ENCODE data around the gene FBRSL1.
"Not testable (repeated sequence)": the region's sequence is repeated elsewhere in the genome, so short reads cannot be mapped to it uniquely, and the experiment has no call there.

Gene FBRSL1

DNA sequence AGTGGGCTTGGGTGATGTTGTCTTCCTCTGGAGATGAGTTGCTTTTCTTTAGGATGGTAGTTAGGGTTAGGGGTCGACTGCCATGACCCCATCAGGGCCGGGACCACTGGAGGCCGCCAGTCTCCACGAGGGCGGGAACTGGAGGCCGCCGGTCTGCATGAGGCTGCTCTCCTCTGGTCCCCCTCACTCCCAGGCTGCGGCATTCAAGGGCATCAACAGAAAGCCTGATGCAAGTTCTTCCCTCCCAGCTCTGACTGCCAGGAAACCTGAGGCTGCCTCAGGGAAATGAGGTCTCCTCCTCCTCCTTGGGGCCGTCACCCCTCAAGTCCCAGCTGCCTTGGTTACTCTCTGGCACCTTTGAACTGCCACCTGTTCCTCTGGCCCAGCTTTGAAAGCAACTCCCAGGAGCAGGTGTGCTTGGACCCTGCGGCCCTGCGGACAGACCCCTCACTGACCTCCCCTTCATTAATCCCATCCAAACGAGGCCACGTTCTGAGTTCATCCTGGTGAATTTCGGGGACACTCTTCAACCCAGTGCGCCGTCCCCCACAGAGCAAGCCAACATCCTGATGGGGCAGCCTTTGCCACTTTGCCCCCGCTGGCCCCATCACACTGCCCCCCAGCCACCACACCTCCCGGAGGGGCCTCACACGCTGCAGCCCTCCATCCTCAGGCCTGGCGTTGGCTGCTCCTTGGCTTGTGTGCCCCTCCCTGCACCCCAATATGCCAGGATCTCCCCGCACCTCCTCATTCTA, 37.2 kb upstream of the FBRSL1 start:
- DNase-seq (ENCODE audit: low read depth) = no peak
- no peak overlapping the region for H3K4me3 ChIP-seq (ENCODE audit: low read depth, low read length)

DNA sequence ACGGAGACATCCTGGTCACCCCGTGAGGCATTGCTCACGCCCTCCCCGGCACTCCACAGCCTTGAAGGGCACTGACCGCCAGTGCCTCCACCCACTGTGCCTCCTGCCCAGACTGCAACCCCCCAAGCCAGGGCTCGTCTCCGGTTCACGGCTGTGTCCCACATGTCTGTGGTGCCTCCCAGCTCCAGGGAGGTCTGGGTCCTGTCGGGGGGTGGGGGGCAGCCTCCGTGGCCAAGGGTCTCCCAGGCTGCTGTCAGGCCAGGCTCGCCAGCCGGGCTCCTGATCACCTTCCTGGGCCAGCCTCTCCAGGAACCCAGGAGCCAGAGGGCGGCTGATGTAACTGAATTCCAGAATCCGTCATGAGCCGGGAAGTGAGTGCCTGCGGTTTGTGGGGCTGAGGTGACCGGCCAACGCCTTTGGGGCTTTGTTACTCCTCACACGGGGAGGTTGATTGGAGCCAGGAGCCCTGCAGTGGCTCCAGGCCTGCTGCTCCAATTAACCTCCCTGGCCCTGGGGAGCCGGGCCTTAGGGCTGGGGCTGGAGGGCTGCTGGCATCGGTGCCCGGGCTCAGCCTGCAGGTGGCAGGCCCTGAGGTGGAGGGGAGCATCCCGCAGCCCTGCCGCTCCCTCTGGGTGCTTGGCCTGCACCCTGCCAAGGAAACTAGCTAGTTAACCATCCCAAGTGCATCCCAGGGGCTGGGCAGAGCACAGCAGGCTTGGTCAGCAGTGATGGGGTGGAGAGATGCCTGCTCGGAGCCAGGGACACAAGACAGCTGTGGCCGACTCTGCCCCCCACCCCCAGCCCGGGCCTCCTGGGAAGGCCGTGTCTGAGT, 36.4 kb upstream of the FBRSL1 start:
- no peak for DNase-seq (ENCODE audit: low read depth)
- H3K4me3 ChIP-seq (ENCODE audit: low read depth, low read length) = no peak overlapping the region

- no peak overlapping the region for H3K4me3 ChIP-seq (ENCODE audit: low read depth, low read length)
Observed at GRCh38 chr12:132454193-132454932, 35.6 kb upstream of the FBRSL1 start.

GRCh38 chr12:132454933-132455418, 35.0 kb upstream of the FBRSL1 start:
- H3K4me3 ChIP-seq (ENCODE audit: low read depth, low read length) = no peak overlapping the region
- no peak for DNase-seq (ENCODE audit: low read depth)

More at GRCh38 chr12:132454193-132454932, 35.6 kb upstream of the FBRSL1 start:
- DNase-seq (ENCODE audit: low read depth) = no peak

DNA sequence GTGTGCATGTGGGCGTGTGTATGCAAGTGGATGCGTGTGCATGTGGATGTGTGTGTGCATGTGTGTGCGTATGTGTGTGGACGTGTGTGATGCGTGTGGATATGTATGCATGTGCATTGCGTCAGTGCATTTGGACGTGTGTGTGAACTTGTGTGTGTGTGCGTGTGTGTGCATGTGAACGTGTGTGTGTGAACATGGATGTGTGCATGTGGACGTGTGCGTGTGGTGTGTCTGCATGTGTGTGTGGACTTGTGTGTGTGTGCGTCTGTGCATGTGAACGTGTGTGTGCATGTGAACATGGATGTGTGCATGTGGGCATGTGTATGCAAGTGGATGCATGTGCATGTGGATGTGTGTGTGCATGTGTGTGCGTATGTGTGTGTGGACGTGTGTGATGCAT, 34.4 kb upstream of the FBRSL1 start:
- DNase-seq (ENCODE audit: low read depth) = no peak
- no peak overlapping the region for H3K4me3 ChIP-seq (ENCODE audit: low read depth, low read length)

GRCh38 chr12:132456186-132456943, 33.6 kb upstream of the FBRSL1 start:
- no peak for DNase-seq (ENCODE audit: low read depth)
- no peak overlapping the region for H3K4me3 ChIP-seq (ENCODE audit: low read depth, low read length)

- no peak overlapping the region for H3K4me3 ChIP-seq (ENCODE audit: low read depth, low read length)
- no peak for DNase-seq (ENCODE audit: low read depth)
Observed at GRCh38 chr12:132456944-132457495, 32.9 kb upstream of the FBRSL1 start.

- no peak for DNase-seq (ENCODE audit: low read depth)
Observed at GRCh38 chr12:132458441-132458840, 31.5 kb upstream of the FBRSL1 start.

GRCh38 chr12:132458846-132459641, 30.9 kb upstream of the FBRSL1 start:
- DNase-seq (ENCODE audit: low read depth) = no peak
- H3K4me3 ChIP-seq (ENCODE audit: low read depth, low read length) = no peak overlapping the region

More at GRCh38 chr12:132458441-132458840, 31.5 kb upstream of the FBRSL1 start:
- no peak overlapping the region for H3K4me3 ChIP-seq (ENCODE audit: low read depth, low read length)

GRCh38 chr12:132460571-132460970, 29.4 kb upstream of the FBRSL1 start:
- no peak for DNase-seq (ENCODE audit: low read depth)
- H3K4me3 ChIP-seq (ENCODE audit: low read depth, low read length) = no peak overlapping the region

DNA sequence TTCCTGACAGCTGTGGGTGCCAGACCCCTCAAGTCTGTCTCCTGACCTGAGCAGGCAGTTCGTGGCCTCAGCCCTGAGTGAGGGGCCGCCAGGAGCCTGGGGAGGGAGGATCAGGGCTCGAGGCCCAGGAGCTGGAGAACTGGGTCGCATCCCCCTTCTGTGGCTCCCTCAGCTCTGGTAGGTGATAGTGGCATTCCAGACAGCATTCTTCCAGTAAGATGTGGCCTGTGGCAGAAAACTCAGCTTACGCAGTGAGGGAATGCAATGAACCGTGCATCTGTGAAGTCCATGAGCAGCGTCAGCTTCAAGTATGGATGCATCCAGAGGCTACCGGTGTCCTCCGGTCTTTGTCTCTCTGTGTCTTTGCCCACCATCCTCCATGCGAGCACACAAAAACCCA, 28.4 kb upstream of the FBRSL1 start:
- no peak for DNase-seq (ENCODE audit: low read depth)

DNA sequence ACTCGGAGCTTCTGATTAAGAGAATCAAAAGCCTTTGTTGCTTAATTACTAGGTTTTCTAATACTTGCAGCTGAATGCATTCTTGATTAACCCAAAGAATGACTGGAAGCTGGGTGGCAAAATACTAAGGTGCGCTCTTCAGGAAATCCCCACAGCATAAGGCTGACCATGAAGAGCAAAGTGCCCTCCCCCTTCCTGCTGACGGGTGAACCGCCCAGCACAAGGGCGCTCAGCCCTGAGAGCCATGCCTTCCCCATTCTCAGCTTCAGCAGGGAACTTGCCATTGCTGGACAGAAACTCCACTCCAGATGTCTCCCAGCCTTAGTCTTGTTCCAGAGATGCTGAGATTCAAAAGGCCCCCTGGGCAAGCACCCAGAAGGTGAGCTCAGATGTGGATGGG, 27.2 kb upstream of the FBRSL1 start:
- no peak for DNase-seq (ENCODE audit: low read depth)
- H3K4me3 ChIP-seq (ENCODE audit: low read depth, low read length) = no peak overlapping the region

More for the DNA sequence above, 28.4 kb upstream of the FBRSL1 start:
- no peak overlapping the region for H3K4me3 ChIP-seq (ENCODE audit: low read depth, low read length)

DNA sequence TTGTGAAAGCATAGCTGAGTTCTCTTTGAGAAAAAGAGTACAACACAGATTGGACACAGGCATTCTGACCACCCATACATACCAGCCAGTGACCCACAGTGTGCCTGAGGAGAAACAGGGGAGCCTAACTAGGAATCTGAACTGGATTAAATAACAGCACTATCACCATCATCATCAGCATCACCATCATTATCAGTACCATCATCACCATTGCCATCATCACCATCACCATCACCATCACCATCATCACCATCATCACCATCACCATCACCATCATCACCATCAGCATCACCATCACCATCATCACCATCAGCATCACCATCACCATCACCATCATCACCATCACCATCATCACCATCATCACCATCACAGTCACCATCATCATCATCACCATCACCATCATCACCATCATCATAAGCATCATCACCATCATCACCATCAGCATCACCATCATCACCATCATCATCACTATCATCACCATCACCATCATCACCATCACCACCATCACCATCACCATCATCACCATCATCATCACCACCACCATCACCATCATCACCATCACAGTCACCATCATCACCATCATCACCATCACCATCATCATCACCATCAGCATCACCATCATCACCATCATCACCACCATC, 26.5 kb upstream of the FBRSL1 start:
- not testable (repeated sequence) for H3K4me3 ChIP-seq (ENCODE audit: low read depth, low read length); DNase-seq (ENCODE audit: low read depth)

GRCh38 chr12:132464304-132464703, 25.6 kb upstream of the FBRSL1 start:
- not testable (repeated sequence) for H3K4me3 ChIP-seq (ENCODE audit: low read depth, low read length); DNase-seq (ENCODE audit: low read depth)

GRCh38 chr12:132464820-132465219, 25.1 kb upstream of the FBRSL1 start:
- H3K4me3 ChIP-seq (ENCODE audit: low read depth, low read length) = no peak overlapping the region
- no peak for DNase-seq (ENCODE audit: low read depth)

DNA sequence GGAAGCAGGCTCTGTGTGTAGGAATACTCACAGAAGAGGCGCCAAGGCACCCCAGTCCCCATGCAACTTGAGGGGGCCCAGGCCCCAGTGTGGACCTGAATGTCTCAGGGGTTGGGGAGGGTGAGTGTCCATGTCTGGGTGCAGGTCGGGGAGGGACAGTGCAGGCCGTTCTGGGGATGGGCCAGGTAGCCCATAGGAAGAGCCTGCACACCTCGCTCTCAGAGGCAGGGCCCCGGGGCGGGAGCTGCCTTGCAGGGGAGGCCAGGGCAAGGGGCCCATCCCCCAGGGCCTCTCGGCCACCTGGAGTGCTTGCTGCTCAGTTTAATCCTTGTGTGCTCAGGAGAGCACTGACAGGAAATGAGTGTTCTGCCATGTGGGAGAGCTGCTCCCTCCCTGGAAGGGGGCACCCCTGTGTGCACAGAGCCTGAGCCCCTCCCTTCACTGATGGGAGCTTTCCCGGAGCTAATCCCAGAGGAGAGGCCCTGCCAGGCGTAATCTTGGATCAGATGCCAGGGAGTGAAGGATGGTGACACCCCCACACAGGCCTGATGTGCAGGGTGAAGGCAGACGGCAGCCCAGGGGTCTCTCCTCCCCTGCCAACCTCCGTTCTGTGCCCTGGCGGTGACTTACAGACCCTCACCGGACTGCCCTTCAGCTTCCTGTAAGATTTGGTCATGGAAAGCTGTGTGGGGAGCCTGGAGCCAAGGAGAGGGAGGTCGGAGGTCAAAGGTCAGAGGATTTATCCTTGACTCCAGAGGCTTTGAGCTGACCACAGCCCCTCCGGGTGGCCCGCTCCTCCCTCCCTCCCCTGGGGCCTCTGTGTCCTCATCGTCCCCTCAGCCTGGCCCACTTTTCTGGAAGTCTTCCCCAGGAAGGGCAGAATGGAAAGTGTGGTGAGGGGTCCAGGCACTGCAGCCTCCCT, 24.4 kb upstream of the FBRSL1 start:
- H3K4me3 ChIP-seq (ENCODE audit: low read depth, low read length) = no peak overlapping the region
- no peak for DNase-seq (ENCODE audit: low read depth)
